HepG2 (cell line): ENCODE results near the gene LRSAM1. TPM values are rescaled to one million over a fixed set of nuclear protein-coding genes. Genes with fewer than 3 reads are reported as not detected.

ENCODE experiments used
- ATAC-seq: fragments of 200-7000 bp; cut with Tn5 transposase; 3 replicates; pipeline ENCODE4 v1.9.1; 2020; ENCODE audit warnings: mild to moderate bottlenecking, moderate library complexity
- BruUV-seq: library from RNA; stranded (reverse); fragments of 400-500 nt; replicated peaks from 2 replicates; lab custom pipeline; 2021; lab: Mats Ljungman, UMichigan
- CTCF ChIA-PET: fragments of 300-600 bp; formaldehyde crosslinking; extraction: SDS; loops from one replicate; lab custom pipeline; 2021; ENCODE audit warnings: low total read pairs, inconsistent platforms, low intra/inter-chr PET ratio; lab: Yijun Ruan, JAX
- POLR2A ChIA-PET: fragments of 350-600 bp; sonication (Branson Sonifier 250); formaldehyde crosslinking; loops from one replicate; lab custom pipeline; 2020; ENCODE audit warnings: antibody characterized with exemption, inconsistent platforms; lab: Yijun Ruan, JAX
- DNase-seq: peaks from one replicate; pipeline ENCODE4 v3.0.0-alpha.2; 2015; ENCODE audit warnings: low spot score
- FAIRE-seq: peaks from 3 replicates; lab custom pipeline; 2011; peaks lifted over from hg19 to GRCh38; lab: Jason Lieb, UNC
- H2AFZ ChIP-seq: one replicate; pipeline ENCODE4 v1.6.1; 2011; ENCODE audit warnings: low read length, inconsistent platforms
- H3K27ac ChIP-seq: fragments of 300-600 bp; 3 replicates; pipeline ENCODE4 v1.8.0; 2011; ENCODE audit warnings: mixed run types, mild to moderate bottlenecking, mixed read lengths, low read length, inconsistent platforms; ENCODE audit not compliant: insufficient read depth; ENCODE audit errors: extremely low read length
- H3K27me3 ChIP-seq, 2 experiments: fragments of 200-600 bp in 1 of 2; 2 replicates in 1 of 2; 3 replicates in 1 of 2; pipeline versions ENCODE4 v1.6.0 to v1.8.0; 2011; ENCODE audit warnings: low read length in 2 of 2, mild to moderate bottlenecking in 2 of 2, moderate library complexity in 2 of 2, inconsistent platforms in 1 of 2; ENCODE audit not compliant: insufficient read depth in 2 of 2, control insufficient read depth in 1 of 2
- H3K36me3 ChIP-seq, 2 experiments: fragments of 200-600 bp in 1 of 2; replicated peaks in 1 of 2; 2 replicates in 1 of 2; 3 replicates in 1 of 2; pipeline versions ENCODE4 v1.5.1 to v1.8.0; 2011; ENCODE audit warnings: low read length in 2 of 2, inconsistent platforms in 1 of 2; ENCODE audit not compliant: insufficient read depth in 2 of 2, control insufficient read depth in 1 of 2
- H3K4me1 ChIP-seq: 2 replicates; pipeline ENCODE4 v1.5.1; 2012; ENCODE audit warnings: low read length, inconsistent platforms; ENCODE audit not compliant: insufficient read depth
- H3K4me2 ChIP-seq: 2 replicates; pipeline ENCODE4 v1.6.0; 2011; ENCODE audit warnings: low read depth, low read length, inconsistent platforms
- H3K4me3 ChIP-seq, 3 experiments: fragments of 200-600 bp in 1 of 3; sonication (generic), shearing (Covaris generic) in 1 of 3; replicated peaks in 1 of 3; 2 replicates each; pipeline ENCODE4 v1.5.1; 2011 to 2016; ENCODE audit warnings: low read length in 3 of 3, inconsistent platforms in 2 of 3, low read depth in 2 of 3, mild to moderate bottlenecking in 2 of 3, control low read depth in 1 of 3, mixed read lengths in 1 of 3; ENCODE audit not compliant: insufficient read depth in 1 of 3
- H3K79me2 ChIP-seq: one replicate; pipeline ENCODE4 v1.6.1; 2011; ENCODE audit warnings: low read length, inconsistent platforms; ENCODE audit not compliant: insufficient read depth
- H3K9ac ChIP-seq: 2 replicates; pipeline ENCODE4 v1.6.0; 2011; ENCODE audit warnings: mild to moderate bottlenecking, low read depth, low read length, inconsistent platforms; ENCODE audit not compliant: insufficient read depth
- H3K9me3 ChIP-seq: 2 replicates; pipeline ENCODE4 v1.5.1; 2012; ENCODE audit warnings: mild to moderate bottlenecking, low read length
- H4K20me1 ChIP-seq: 2 replicates; pipeline ENCODE4 v1.6.0; 2011; ENCODE audit warnings: inconsistent platforms, mild to moderate bottlenecking, low read length, moderate library complexity; ENCODE audit not compliant: insufficient read depth
- AGO2 ChIP-seq: fragments of 200-400 bp; formaldehyde crosslinking; optimal IDR thresholded peaks from 2 replicates; pipeline ENCODE3; 2017; ENCODE audit warnings: mild to moderate bottlenecking, low read depth, low read length, moderate library complexity
- ATM ChIP-seq: fragments of 450-650 bp; IDR thresholded peaks from 2 replicates; pipeline ENCODE4 v1.7.1; 2017; ENCODE audit warnings: mild to moderate bottlenecking, borderline replicate concordance
- NFATC3 ChIP-seq: sonication (generic); formaldehyde crosslinking; IDR thresholded peaks from 2 replicates; pipeline ENCODE4 v1.5.1; 2020; ENCODE audit warnings: mild to moderate bottlenecking, missing genetic modification reagents
- SETDB1 ChIP-seq: sonication (generic); formaldehyde crosslinking; IDR thresholded peaks from 2 replicates; pipeline ENCODE4 v1.5.1; 2020; ENCODE audit warnings: missing genetic modification reagents, mild to moderate bottlenecking, borderline replicate concordance
- ZNF274 ChIP-seq: sonication (generic); formaldehyde crosslinking; IDR thresholded peaks from 2 replicates; pipeline ENCODE4 v1.5.1; 2020; ENCODE audit warnings: mild to moderate bottlenecking, missing genetic modification reagents
- ZNF576 ChIP-seq: sonication (generic); formaldehyde crosslinking; IDR thresholded peaks from 2 replicates; pipeline ENCODE4 v1.4.0; 2020; ENCODE audit warnings: mild to moderate bottlenecking, missing genetic modification reagents
- WGBS: methylation state at CpG from one replicate; pipeline ENCODE4 v1.1.6; 2017; ENCODE audit warnings: low lambda C conversion rate; 5-methylcytosine and 5-hydroxymethylcytosine counted together
- in situ Hi-C: cut with HindIII; loops from 2 replicates; pipeline ENCODE4 v1.10.0; 2017; ENCODE audit warnings: low pct_unique_long_range_greater_than_20kb; ENCODE audit not compliant: extremely low pct_ligation_motif_present
- intact Hi-C: fragments of 100-400 bp; cut with micrococcal nuclease; formaldehyde crosslinking; loops from one replicate; pipeline ENCODE4 v1.10.0; 2022; ENCODE audit not compliant: unreplicated experiment
- polyA plus RNA-seq, 8 experiments: library from polyadenylated mRNA; depleted of rRNA in 3 of 8; stranded (reverse) in 7 of 8; unstranded in 1 of 8; fragments of >200 nt; fragmentation: Illumina TruSeq in 4 of 8; extraction: Trizol in 4 of 8; gene quantifications; 2 replicates each; pipeline versions ENCODE4 v1.2.1 to v1.2.3, GENCODE V29; 2011 to 2016; ENCODE audit warnings: low read depth in 4 of 8, missing spikeins in 1 of 8, mixed read lengths in 1 of 8; ENCODE audit not compliant: insufficient read depth in 1 of 8
- total RNA-seq, 5 experiments: library from RNA; depleted of rRNA; stranded (reverse); fragments of >200 nt; fragmentation: Illumina TruSeq; extraction: Trizol; gene quantifications; 2 replicates each; pipeline ENCODE4 v1.2.3, GENCODE V29; 2016; ENCODE audit warnings: low read depth in 1 of 5

The LRSAM1 gene
- total and polyA plus RNA-seq, 2 of the 13 experiments (the other 11 are each of a cell fraction or from before 2014, with no cell fraction given), result 8.7 to 10.2 TPM

GRCh38 chr9:127402401-127403090 lies 48.8 kb upstream of the LRSAM1 start (continued):
- TF ChIP-seq SETDB1, result no peak

- no TSS peak for BruUV-seq
- POLR2A ChIA-PET, result interaction anchor here (1.2 to 3.2 kb wide), 5 partner anchors 9 to 95 kb away, joined by 3 to 14 read pairs (median 6); partner anchors contain the start of gene ZNF79
- H3K4me1 ChIP-seq, result peaks cover 22% of the 10 kb centered on the region
Measured at GRCh38 chr9:127403507-127404192, 47.7 kb upstream of the LRSAM1 start.

More at GRCh38 chr9:127403507-127404192, 47.7 kb upstream of the LRSAM1 start:
- CTCF ChIA-PET, result no interaction called here
- Histone ChIP-seq H2AFZ (no peak overlapping the region), H3K9ac (no peak overlapping the region), H3K4me2 (no peak overlapping the region), H3K36me3 (peaks cover 29 to 57% of the 10 kb centered on the region in 2 experiments; a peak in 4 of 5 replicates), H3K4me3 (no peak overlapping the region), H3K79me2 (peaks cover 18% of the 10 kb centered on the region), H3K27ac (no peak overlapping the region), H4K20me1 (peaks cover 4% of the 10 kb centered on the region; the same call in 1 of the 2 replicates), H3K9me3 (no peaks in the 10 kb centered on the region), H3K27me3 (no peaks in the 10 kb centered on the region)
- intact Hi-C loops, result no loop called here
- FAIRE-seq, result no peak
- in situ Hi-C loops, result no loop called here
- no peak for DNase-seq
- WGBS, result 99% methylated on average over 7 of the region's 22 CpGs
- no peak for TF ChIP-seq NFATC3 (CRISPR knock-in tag)
- no peak for TF ChIP-seq ATM
- TF ChIP-seq ZNF576 (CRISPR knock-in tag), result no peak
- no peak for TF ChIP-seq ZNF274 (CRISPR knock-in tag)
- TF ChIP-seq AGO2, result peak; percentile 71
- ATAC-seq, result no peak
